HEK293 (cell line): Measurements from ENCODE around the gene NEK7.

Experiments used
- CTCF ChIA-PET: fragments of 350-600 bp; formaldehyde crosslinking; extraction: SDS; loops from one replicate; lab custom pipeline; 2021; ENCODE audit warnings: antibody characterized with exemption; lab: Yijun Ruan, JAX
- POLR2A ChIA-PET: fragments of 300-600 bp; formaldehyde crosslinking; extraction: SDS; loops from one replicate; lab custom pipeline; 2020; ENCODE audit warnings: antibody characterized with exemption, inconsistent platforms; lab: Yijun Ruan, JAX
- H3K27ac ChIP-seq: fragments of 200-500 bp; sonication (Bioruptor generic); 2 replicates; pipeline ENCODE4 v1.5.1; 2014; ENCODE audit warnings: low read depth, low read length, control low read depth, inconsistent platforms; ENCODE audit errors: extremely low read depth
- H3K36me3 ChIP-seq, 2 experiments: fragments of 200-500 bp in 1 of 2; sonication (Bioruptor generic) in 1 of 2; 1 replicate in 1 of 2; 2 replicates in 1 of 2; pipeline ENCODE4 v1.5.1; 2014 to 2017; ENCODE audit warnings: inconsistent platforms in 2 of 2, low read length in 2 of 2; ENCODE audit not compliant: control insufficient read depth in 2 of 2, insufficient read depth in 1 of 2
- H3K4me1 ChIP-seq: fragments of 200-500 bp; sonication (Bioruptor generic); 2 replicates; pipeline ENCODE4 v1.5.1; 2014; ENCODE audit warnings: mild to moderate bottlenecking, low read length, inconsistent platforms; ENCODE audit not compliant: control insufficient read depth, insufficient read depth
- H3K4me3 ChIP-seq: 2 replicates; pipeline ENCODE4 v1.5.1; 2011; ENCODE audit warnings: low read depth, mild to moderate bottlenecking, control low read depth, low read length, moderate library complexity
- H3K9me3 ChIP-seq: fragments of 200-500 bp; sonication (Bioruptor generic); 2 replicates; pipeline ENCODE4 v1.5.1; 2014; ENCODE audit warnings: low read depth, low read length, inconsistent platforms; ENCODE audit not compliant: control insufficient read depth, insufficient read depth
- PBX3 ChIP-seq: sonication (generic); formaldehyde crosslinking; IDR thresholded peaks from 2 replicates; pipeline ENCODE4 v1.8.1; 2022; ENCODE audit warnings: mild to moderate bottlenecking, moderate library complexity, missing genetic modification reagents
- PRDM1 ChIP-seq: fragments of 450-650 bp; formaldehyde crosslinking; IDR thresholded peaks from 2 replicates; pipeline ENCODE4; 2016; ENCODE audit warnings: missing biosample characterization, missing genetic modification characterization
- PRDM2 ChIP-seq: fragments of 450-650 bp; formaldehyde crosslinking; IDR thresholded peaks from 2 replicates; pipeline ENCODE4 v1.5.1; 2016; ENCODE audit warnings: missing biosample characterization, missing genetic modification characterization, borderline replicate concordance
- SP2 ChIP-seq: fragments of 450-650 bp; formaldehyde crosslinking; IDR thresholded peaks from 2 replicates; pipeline ENCODE4 v1.5.1; 2016; ENCODE audit warnings: missing biosample characterization, missing genetic modification characterization
- ZNF366 ChIP-seq: fragments of 450-650 bp; formaldehyde crosslinking; conservative IDR thresholded peaks from 2 replicates; pipeline ENCODE4 v1.5.1; 2016; ENCODE audit warnings: missing biosample characterization, missing genetic modification characterization
- ZNF544 ChIP-seq: fragments of 450-650 bp; formaldehyde crosslinking; IDR thresholded peaks from 2 replicates; pipeline ENCODE4 v1.5.0; 2017; ENCODE audit warnings: missing biosample characterization, missing genetic modification characterization
- ZNF623 ChIP-seq: fragments of 450-650 bp; formaldehyde crosslinking; IDR thresholded peaks from 2 replicates; pipeline ENCODE4 v1.5.1; 2016; ENCODE audit warnings: missing biosample characterization, missing genetic modification characterization
- ZNF654 ChIP-seq: fragments of 450-650 bp; formaldehyde crosslinking; IDR thresholded peaks from 2 replicates; pipeline ENCODE4 v1.5.1; 2016; ENCODE audit warnings: low read depth, missing biosample characterization, missing genetic modification characterization
- ZNF777 ChIP-seq: fragments of 450-650 bp; formaldehyde crosslinking; IDR thresholded peaks from 2 replicates; pipeline ENCODE4 v1.5.1; 2017; ENCODE audit warnings: missing biosample characterization, missing genetic modification characterization, borderline replicate concordance
- ZNF843 ChIP-seq: fragments of 450-650 bp; formaldehyde crosslinking; IDR thresholded peaks from 2 replicates; pipeline ENCODE4 v1.5.1; 2016; ENCODE audit warnings: missing biosample characterization, missing genetic modification characterization
- ZSCAN4 ChIP-seq: fragments of 450-650 bp; formaldehyde crosslinking; IDR thresholded peaks from 2 replicates; pipeline ENCODE4 v1.5.1; 2017; ENCODE audit warnings: missing biosample characterization, missing genetic modification characterization
- ZXDB ChIP-seq: fragments of 450-650 bp; formaldehyde crosslinking; IDR thresholded peaks from 2 replicates; pipeline ENCODE4 v1.5.1; 2016; ENCODE audit warnings: missing biosample characterization, missing genetic modification characterization
- TF ChIP-seq, protein P1 (sequence below): fragments of 450-650 bp; formaldehyde crosslinking; IDR thresholded peaks from 2 replicates; pipeline ENCODE4 v1.5.1; 2016; ENCODE audit warnings: missing biosample characterization, missing genetic modification characterization
- TF ChIP-seq, protein P2 (sequence below): fragments of 450-650 bp; formaldehyde crosslinking; IDR thresholded peaks from 2 replicates; pipeline ENCODE4 v1.5.1; 2017; ENCODE audit warnings: missing biosample characterization, missing genetic modification characterization
- TF ChIP-seq, protein P3 (sequence below): fragments of 450-650 bp; formaldehyde crosslinking; IDR thresholded peaks from 2 replicates; pipeline ENCODE4 v1.5.1; 2016; ENCODE audit warnings: missing biosample characterization, missing genetic modification characterization

NEK7 gene

GRCh38 chr1:198357937-198358336 is 201.1 kb downstream of the NEK7 start (continued):
- TF ChIP-seq PRDM2 (tag by site-specific recombination) (no peak), ZNF544 (tag by site-specific recombination) (no peak), PRDM1 (tag by site-specific recombination) (no peak), ZNF623 (no peak)
- TF ChIP-seq, protein P1, sequence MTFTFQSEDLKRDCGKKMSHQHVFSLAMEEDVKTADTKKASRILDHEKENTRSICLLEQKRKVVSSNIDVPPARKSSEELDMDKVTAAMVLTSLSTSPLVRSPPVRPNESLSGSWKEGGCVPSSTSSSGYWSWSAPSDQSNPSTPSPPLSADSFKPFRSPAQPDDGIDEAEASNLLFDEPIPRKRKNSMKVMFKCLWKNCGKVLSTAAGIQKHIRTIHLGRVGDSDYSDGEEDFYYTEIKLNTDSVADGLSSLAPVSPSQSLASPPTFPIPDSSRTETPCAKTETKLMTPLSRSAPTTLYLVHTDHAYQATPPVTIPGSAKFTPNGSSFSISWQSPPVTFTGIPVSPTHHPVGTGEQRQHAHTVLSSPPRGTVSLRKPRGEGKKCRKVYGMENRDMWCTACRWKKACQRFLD (tag by site-specific recombination) = no peak

- CTCF ChIA-PET = interaction anchor here (0.6 to 1.6 kb wide), 9 partner anchors 8 to 837 kb away, joined by 3 to 5 read pairs (median 3); no protein-coding TSS in a partner anchor
- H3K9me3 ChIP-seq = no peaks in the 10 kb centered on the region
- H3K4me3 ChIP-seq = no peak overlapping the region
Measured at GRCh38 chr1:198359024-198359653, 202.3 kb downstream of the NEK7 start.

GRCh38 chr1:198360208-198360729 is 203.5 kb downstream of the NEK7 start:
- Histone ChIP-seq H3K36me3 (no peaks in the 10 kb centered on the region), H3K4me1 (no peaks in the 10 kb centered on the region), H3K9me3 (no peaks in the 10 kb centered on the region), H3K27ac (no peak overlapping the region), H3K4me3 (no peak overlapping the region)
- no peak for TF ChIP-seq ZSCAN4 (tag by site-specific recombination)
- no peak for TF ChIP-seq PBX3
- no peak for TF ChIP-seq ZNF366 (tag by site-specific recombination)
- CTCF ChIA-PET = interaction anchor here (0.6 to 1.0 kb wide), 2 partner anchors 8 to 69 kb away, joined by 3 read pairs; no protein-coding TSS in a partner anchor
- POLR2A ChIA-PET = no interaction called here

More at GRCh38 chr1:198359024-198359653, 202.3 kb downstream of the NEK7 start:
- POLR2A ChIA-PET = no interaction called here
- Histone ChIP-seq H3K4me1 (no peaks in the 10 kb centered on the region), H3K27ac (no peak overlapping the region), H3K36me3 (no peaks in the 10 kb centered on the region)
- TF ChIP-seq ZNF777 (no peak), ZXDB (tag by site-specific recombination) (no peak), ZNF843 (tag by site-specific recombination) (no peak), SP2 (tag by site-specific recombination) (no peak), ZNF654 (tag by site-specific recombination) (peak; percentile 51)
- TF ChIP-seq, protein P2, sequence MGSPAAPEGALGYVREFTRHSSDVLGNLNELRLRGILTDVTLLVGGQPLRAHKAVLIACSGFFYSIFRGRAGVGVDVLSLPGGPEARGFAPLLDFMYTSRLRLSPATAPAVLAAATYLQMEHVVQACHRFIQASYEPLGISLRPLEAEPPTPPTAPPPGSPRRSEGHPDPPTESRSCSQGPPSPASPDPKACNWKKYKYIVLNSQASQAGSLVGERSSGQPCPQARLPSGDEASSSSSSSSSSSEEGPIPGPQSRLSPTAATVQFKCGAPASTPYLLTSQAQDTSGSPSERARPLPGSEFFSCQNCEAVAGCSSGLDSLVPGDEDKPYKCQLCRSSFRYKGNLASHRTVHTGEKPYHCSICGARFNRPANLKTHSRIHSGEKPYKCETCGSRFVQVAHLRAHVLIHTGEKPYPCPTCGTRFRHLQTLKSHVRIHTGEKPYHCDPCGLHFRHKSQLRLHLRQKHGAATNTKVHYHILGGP (tag by site-specific recombination) = no peak
- TF ChIP-seq, protein P3, sequence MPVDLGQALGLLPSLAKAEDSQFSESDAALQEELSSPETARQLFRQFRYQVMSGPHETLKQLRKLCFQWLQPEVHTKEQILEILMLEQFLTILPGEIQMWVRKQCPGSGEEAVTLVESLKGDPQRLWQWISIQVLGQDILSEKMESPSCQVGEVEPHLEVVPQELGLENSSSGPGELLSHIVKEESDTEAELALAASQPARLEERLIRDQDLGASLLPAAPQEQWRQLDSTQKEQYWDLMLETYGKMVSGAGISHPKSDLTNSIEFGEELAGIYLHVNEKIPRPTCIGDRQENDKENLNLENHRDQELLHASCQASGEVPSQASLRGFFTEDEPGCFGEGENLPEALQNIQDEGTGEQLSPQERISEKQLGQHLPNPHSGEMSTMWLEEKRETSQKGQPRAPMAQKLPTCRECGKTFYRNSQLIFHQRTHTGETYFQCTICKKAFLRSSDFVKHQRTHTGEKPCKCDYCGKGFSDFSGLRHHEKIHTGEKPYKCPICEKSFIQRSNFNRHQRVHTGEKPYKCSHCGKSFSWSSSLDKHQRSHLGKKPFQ (tag by site-specific recombination) = no peak
